Peyer's patch (tissue), 4 donors: Measurements from ENCODE around the gene SFXN2. TPM values are rescaled to one million over a fixed set of nuclear protein-coding genes. Genes with fewer than 3 reads are reported as not detected.

ENCODE experiments used
- DNase-seq, 3 donors: peaks; one replicate each; pipeline ENCODE4 v3.0.0-alpha.2; 2017 to 2019
- H3K27ac ChIP-seq, 4 donors: fragments of 200-600 bp; sonication (generic); one replicate each; pipeline ENCODE4 v1.5.1; 2016 to 2019
- H3K27me3 ChIP-seq, 2 donors: fragments of 200-600 bp; sonication (generic); one replicate each; pipeline ENCODE4 v1.5.1; 2019
- H3K36me3 ChIP-seq, 3 donors: fragments of 200-600 bp; sonication (generic); one replicate each; pipeline ENCODE4 v1.5.1; 2016 to 2019
- H3K4me1 ChIP-seq, 4 donors: fragments of 200-600 bp; sonication (generic); one replicate each; pipeline ENCODE4 v1.5.1; 2016 to 2019
- H3K4me3 ChIP-seq, 4 donors: fragments of 200-600 bp; sonication (generic); 1 replicate in 3 of 4; 2 replicates in 1 of 4; pipeline ENCODE4 v1.5.1; 2016 to 2019; ENCODE audit warnings: mild to moderate bottlenecking in 1 of 4
- H3K9me3 ChIP-seq, 4 donors: fragments of 200-600 bp; sonication (generic); one replicate each; pipeline ENCODE4 v1.5.1; 2016 to 2019; ENCODE audit warnings: mild to moderate bottlenecking in 1 of 4
- CTCF ChIP-seq, 6 experiments: fragments of 450-650 bp in 4 of 6; fragments of 200-600 bp in 2 of 6; sonication (generic) in 1 of 6; IDR thresholded peaks; one replicate each; pipeline ENCODE4 v1.5.1; 2017 to 2019; ENCODE audit warnings: antibody characterized with exemption in 6 of 6, mild to moderate bottlenecking in 3 of 6, moderate library complexity in 1 of 6
- POLR2A ChIP-seq, 2 donors: fragments of 450-650 bp; IDR thresholded peaks; one replicate each; pipeline ENCODE4 v1.5.1; 2017; ENCODE audit warnings: antibody characterized with exemption in 2 of 2, mild to moderate bottlenecking in 2 of 2, moderate library complexity in 2 of 2
- total RNA-seq, 4 donors: library from RNA; depleted of rRNA; stranded (reverse); fragments of >200 nt; gene quantifications; one replicate each; pipeline ENCODE4 v1.1.0, GENCODE V29; 2016

SFXN2 gene
- total RNA-seq, 4 donors from 2014 or later, result 1.9 to 37.1 (median 8.0) TPM

GRCh38 chr10:102727037-102727818, 12.8 kb downstream of the SFXN2 start:
- Histone ChIP-seq H3K4me1 (no peaks in the 10 kb centered on the region), H3K27ac (no peak overlapping the region), H3K4me3 (no peak overlapping the region), H3K36me3 (peaks cover 0 to 4% (median 0%) of the 10 kb centered on the region in 3 donors), H3K9me3 (no peaks in the 10 kb centered on the region), H3K27me3 (no peaks in the 10 kb centered on the region)
- DNase-seq, result no peak
- TF ChIP-seq POLR2A (IDR thresholded peaks at IDR 0.05) (no peak), CTCF (IDR thresholded peaks at IDR 0.05) (no peak)

- no peak overlapping the region for H3K4me3 ChIP-seq
- no peaks in the 10 kb centered on the region for H3K27me3 ChIP-seq
These were observed 14.9 kb downstream of the SFXN2 start for GRCh38 chr10:102729029-102730026.

GRCh38 chr10:102731222-102731800, 16.9 kb downstream of the SFXN2 start:
- Histone ChIP-seq H3K36me3 (peaks cover 0 to 11% (median 0%) of the 10 kb centered on the region in 3 donors), H3K9me3 (no peaks in the 10 kb centered on the region), H3K4me3 (no peak overlapping the region), H3K4me1 (no peaks in the 10 kb centered on the region), H3K27ac (no peak overlapping the region), H3K27me3 (no peaks in the 10 kb centered on the region)
- TF ChIP-seq POLR2A (IDR thresholded peaks at IDR 0.05) (no peak), CTCF (IDR thresholded peaks at IDR 0.05) (no peak)
- no peak for DNase-seq

More at GRCh38 chr10:102729029-102730026, 14.9 kb downstream of the SFXN2 start:
- Histone ChIP-seq H3K27ac (no peak overlapping the region), H3K4me1 (no peaks in the 10 kb centered on the region), H3K36me3 (peaks cover 0 to 11% (median 0%) of the 10 kb centered on the region in 3 donors), H3K9me3 (no peaks in the 10 kb centered on the region)
- TF ChIP-seq POLR2A (IDR thresholded peaks at IDR 0.05) (no peak), CTCF (IDR thresholded peaks at IDR 0.05) (peak; percentile 68 to 92 (median 87))
- peak; percentile 62 to 91 (median 91) for DNase-seq

GRCh38 chr10:102732661-102733060, 18.2 kb downstream of the SFXN2 start:
- Histone ChIP-seq H3K4me1 (no peaks in the 10 kb centered on the region), H3K4me3 (no peak overlapping the region), H3K9me3 (no peaks in the 10 kb centered on the region), H3K27ac (no peak overlapping the region), H3K27me3 (no peaks in the 10 kb centered on the region), H3K36me3 (peaks cover 0 to 11% (median 0%) of the 10 kb centered on the region in 3 donors)
- DNase-seq, result no peak
- no peak for TF ChIP-seq POLR2A (IDR thresholded peaks at IDR 0.05)
- TF ChIP-seq CTCF (IDR thresholded peaks at IDR 0.05), result no peak

GRCh38 chr10:102735065-102735562, 20.7 kb downstream of the SFXN2 start:
- Histone ChIP-seq H3K27me3 (no peaks in the 10 kb centered on the region), H3K36me3 (peaks cover 0 to 7% (median 0%) of the 10 kb centered on the region in 3 donors), H3K4me3 (no peak overlapping the region), H3K9me3 (no peaks in the 10 kb centered on the region), H3K4me1 (no peaks in the 10 kb centered on the region), H3K27ac (no peak overlapping the region)
- TF ChIP-seq POLR2A (IDR thresholded peaks at IDR 0.05), result no peak
- TF ChIP-seq CTCF (IDR thresholded peaks at IDR 0.05), result no peak
- no peak for DNase-seq
